M059J (cell line): ENCODE data around the gene KRT75. TPM values are rescaled to one million over a fixed set of nuclear protein-coding genes. Genes with fewer than 3 reads are reported as not detected.
"Not testable (repeated sequence)": the region's sequence is repeated elsewhere in the genome, so short reads cannot be mapped to it uniquely, and the experiment has no call there.

ENCODE experiments used
- DNase-seq: peaks from one replicate; pipeline ENCODE4 v3.0.0-alpha.2; 2012; ENCODE audit warnings: low read depth
- total RNA-seq: library from RNA; depleted of rRNA; stranded (reverse); fragments of >200 nt; shearing (Covaris generic); gene quantifications from 2 replicates; pipeline ENCODE4 v1.2.3, GENCODE V29; 2014

KRT75 gene
- total RNA-seq, 1 experiment from 2014 or later: 0.02 TPM

- no peak for DNase-seq
Measured at GRCh38 chr12:52416795-52417194, 17.4 kb downstream of the KRT75 start.

- peak; percentile 92 for DNase-seq
Measured at GRCh38 chr12:52415870-52416750, 18.1 kb downstream of the KRT75 start.

GRCh38 chr12:52414936-52415335, 19.2 kb downstream of the KRT75 start:
- DNase-seq: no peak

GRCh38 chr12:52413782-52414345, 20.3 kb downstream of the KRT75 start:
- no peak for DNase-seq

- peak; percentile 30 for DNase-seq
Measured at GRCh38 chr12:52413202-52413601, 21.0 kb downstream of the KRT75 start.

- DNase-seq: no peak
Measured at GRCh38 chr12:52411815-52412214, 22.4 kb downstream of the KRT75 start.

GRCh38 chr12:52410589-52411248, 23.5 kb downstream of the KRT75 start:
- not testable (repeated sequence) for DNase-seq

GRCh38 chr12:52407918-52408317, 26.3 kb downstream of the KRT75 start:
- no peak for DNase-seq

GRCh38 chr12:52405922-52406385, 28.2 kb downstream of the KRT75 start, which contains the start of gene KRT82:
TSS of gene KRT82 (minus strand) at chr12:52406335. CDS start at chr12:52406277, 58 bp downstream.
- no peak for DNase-seq

- no peak for DNase-seq
Measured at GRCh38 chr12:52404951-52405350, 29.2 kb downstream of the KRT75 start.

- DNase-seq: no peak
Measured at GRCh38 chr12:52403561-52403960, 30.6 kb downstream of the KRT75 start.

- no peak for DNase-seq
Measured at GRCh38 chr12:52402873-52403540, 31.2 kb downstream of the KRT75 start.

GRCh38 chr12:52402377-52402776, 31.8 kb downstream of the KRT75 start:
- DNase-seq: no peak

GRCh38 chr12:52401926-52402325, 32.2 kb downstream of the KRT75 start:
- DNase-seq: no peak

GRCh38 chr12:52401526-52401925, 32.6 kb downstream of the KRT75 start:
- DNase-seq: peak; percentile 18

GRCh38 chr12:52400906-52401305, 33.3 kb downstream of the KRT75 start:
- DNase-seq: no peak

GRCh38 chr12:52399756-52400155, 34.4 kb downstream of the KRT75 start:
- DNase-seq: no peak

- no peak for DNase-seq
Measured at GRCh38 chr12:52398176-52398575, 36.0 kb downstream of the KRT75 start.

- DNase-seq: no peak
Measured at GRCh38 chr12:52396656-52397055, 37.5 kb downstream of the KRT75 start.

GRCh38 chr12:52395761-52396434, 38.3 kb downstream of the KRT75 start:
- no peak for DNase-seq

GRCh38 chr12:52394836-52395405, 39.2 kb downstream of the KRT75 start:
- DNase-seq: no peak
